SKM-1 (cell line): ENCODE results near the gene PITHD1.
A peak's percentile ranks its signal among the peaks of the same experiment; 100 is the strongest.
"Not testable (repeated sequence)": the region's sequence is repeated elsewhere in the genome, so short reads cannot be mapped to it uniquely, and the experiment has no call there.

Experiments
- DNase-seq: peaks from one replicate; lab custom pipeline; 2025; ENCODE audit not compliant: unreplicated experiment; lab: John Stamatoyannopoulos, UW

PITHD1 gene

GRCh38 chr1:23797478-23798448 is 19.5 kb downstream of the PITHD1 start:
- DNase-seq, result no peak

GRCh38 chr1:23798662-23799142 is 20.5 kb downstream of the PITHD1 start:
- no peak for DNase-seq

- DNase-seq, result no peak
Measured at GRCh38 chr1:23799255-23799569, 21.0 kb downstream of the PITHD1 start.

GRCh38 chr1:23799570-23800399 is 21.6 kb downstream of the PITHD1 start:
- DNase-seq, result no peak

GRCh38 chr1:23800400-23801337 is 22.5 kb downstream of the PITHD1 start, which contains the start of gene GALE:
Gene GALE (minus strand): TSS chr1:23800754. CDS start chr1:23799007, 1,747 bp downstream.
- DNase-seq, result peak; percentile 91

GRCh38 chr1:23801338-23801748 is 23.1 kb downstream of the PITHD1 start:
- no peak for DNase-seq

GRCh38 chr1:23801876-23802275 is 23.7 kb downstream of the PITHD1 start:
- DNase-seq, result no peak

- not testable (repeated sequence) for DNase-seq
Measured at GRCh38 chr1:23802809-23803342, 24.7 kb downstream of the PITHD1 start.

- DNase-seq, result no peak
Measured at GRCh38 chr1:23803674-23804073, 25.5 kb downstream of the PITHD1 start.

GRCh38 chr1:23804183-23804835 is 26.1 kb downstream of the PITHD1 start:
- no peak for DNase-seq

- DNase-seq, result no peak
Measured at GRCh38 chr1:23805025-23805424, 26.8 kb downstream of the PITHD1 start.

GRCh38 chr1:23806280-23806679 is 28.1 kb downstream of the PITHD1 start:
- DNase-seq, result no peak

GRCh38 chr1:23807453-23807852 is 29.2 kb downstream of the PITHD1 start:
- DNase-seq, result peak; percentile 86

- peak; percentile 82 for DNase-seq
Measured at GRCh38 chr1:23809751-23810171, 31.5 kb downstream of the PITHD1 start.

- DNase-seq, result peak; percentile 93
Measured at GRCh38 chr1:23810818-23811540, 32.8 kb downstream of the PITHD1 start.

GRCh38 chr1:23814016-23814415 is 35.8 kb downstream of the PITHD1 start:
- DNase-seq, result no peak

GRCh38 chr1:23816361-23816760 is 38.1 kb downstream of the PITHD1 start:
- no peak for DNase-seq

GRCh38 chr1:23816906-23817305 is 38.7 kb downstream of the PITHD1 start:
- DNase-seq, result peak; percentile 45

GRCh38 chr1:23817633-23818032 is 39.4 kb downstream of the PITHD1 start:
- DNase-seq, result no peak
